Mammary epithelial cell (primary cell): ENCODE measurements around the gene RBM6.

Experiments used
- CTCF ChIP-seq, 2 donors: IDR thresholded peaks in 1 of 2; conservative IDR thresholded peaks in 1 of 2; 2 replicates each; pipeline ENCODE4 v1.5.1; 2011 to 2012; ENCODE audit warnings: inconsistent platforms in 2 of 2, low read length in 2 of 2, mild to moderate bottlenecking in 2 of 2, control low read depth in 1 of 2, low read depth in 1 of 2; ENCODE audit not compliant: insufficient read depth in 1 of 2; ENCODE audit errors: extremely low read depth in 1 of 2
- EZH2 ChIP-seq: IDR thresholded peaks from 2 replicates; pipeline ENCODE4 v1.6.1; 2012; ENCODE audit warnings: low read length, inconsistent platforms, borderline replicate concordance

GRCh38 chr3:50047426-50047825, 107.5 kb downstream of the RBM6 start:
- TF ChIP-seq CTCF (conservative IDR thresholded peaks at IDR 0.05 in 1 of 2, IDR thresholded peaks at IDR 0.05 in 1 of 2; ENCODE audit: extremely low read depth in 1 of 2, insufficient read depth in 1 of 2, low read depth in 1 of 2, low read length in 2 of 2) (no peak), EZH2 (no peak)
